ENCODE measurements around the gene CBFA2T3.
A peak's percentile ranks its signal among the peaks of the same experiment; 100 is the strongest.
"Not testable (repeated sequence)": the region's sequence is repeated elsewhere in the genome, so short reads cannot be mapped to it uniquely, and the experiment has no call there.

CBFA2T3 gene

DNA sequence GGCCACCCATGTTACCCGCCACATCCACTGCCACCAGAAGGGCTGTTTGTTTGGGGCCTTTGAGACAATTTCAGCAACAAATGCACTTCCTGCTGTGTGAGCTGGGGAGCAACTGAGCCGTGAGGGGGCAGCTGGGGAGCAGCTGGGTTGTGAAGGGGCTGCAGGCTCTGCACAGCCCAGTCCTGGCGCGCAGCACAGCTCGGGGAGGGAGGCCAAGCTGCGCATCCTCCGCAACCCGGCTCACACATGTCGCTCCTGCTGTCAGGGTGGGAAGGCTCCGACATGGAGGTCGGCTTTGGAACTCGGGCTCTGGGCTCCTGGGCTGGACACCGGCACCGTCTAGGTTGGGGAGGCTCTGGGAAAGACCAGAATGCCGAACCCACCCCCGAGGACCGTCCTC is 53.6 kb downstream of the CBFA2T3 start:
- DNase-seq (ENCODE audit: low read depth): no peak
- H3K4me3 ChIP-seq (ENCODE audit: low read depth, low read length): no peak overlapping the region
- TF ChIP-seq, protein P1, sequence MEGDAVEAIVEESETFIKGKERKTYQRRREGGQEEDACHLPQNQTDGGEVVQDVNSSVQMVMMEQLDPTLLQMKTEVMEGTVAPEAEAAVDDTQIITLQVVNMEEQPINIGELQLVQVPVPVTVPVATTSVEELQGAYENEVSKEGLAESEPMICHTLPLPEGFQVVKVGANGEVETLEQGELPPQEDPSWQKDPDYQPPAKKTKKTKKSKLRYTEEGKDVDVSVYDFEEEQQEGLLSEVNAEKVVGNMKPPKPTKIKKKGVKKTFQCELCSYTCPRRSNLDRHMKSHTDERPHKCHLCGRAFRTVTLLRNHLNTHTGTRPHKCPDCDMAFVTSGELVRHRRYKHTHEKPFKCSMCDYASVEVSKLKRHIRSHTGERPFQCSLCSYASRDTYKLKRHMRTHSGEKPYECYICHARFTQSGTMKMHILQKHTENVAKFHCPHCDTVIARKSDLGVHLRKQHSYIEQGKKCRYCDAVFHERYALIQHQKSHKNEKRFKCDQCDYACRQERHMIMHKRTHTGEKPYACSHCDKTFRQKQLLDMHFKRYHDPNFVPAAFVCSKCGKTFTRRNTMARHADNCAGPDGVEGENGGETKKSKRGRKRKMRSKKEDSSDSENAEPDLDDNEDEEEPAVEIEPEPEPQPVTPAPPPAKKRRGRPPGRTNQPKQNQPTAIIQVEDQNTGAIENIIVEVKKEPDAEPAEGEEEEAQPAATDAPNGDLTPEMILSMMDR (conservative IDR thresholded peaks at IDR 0.05; ENCODE audit: low read depth, low read length): no peak

DNA sequence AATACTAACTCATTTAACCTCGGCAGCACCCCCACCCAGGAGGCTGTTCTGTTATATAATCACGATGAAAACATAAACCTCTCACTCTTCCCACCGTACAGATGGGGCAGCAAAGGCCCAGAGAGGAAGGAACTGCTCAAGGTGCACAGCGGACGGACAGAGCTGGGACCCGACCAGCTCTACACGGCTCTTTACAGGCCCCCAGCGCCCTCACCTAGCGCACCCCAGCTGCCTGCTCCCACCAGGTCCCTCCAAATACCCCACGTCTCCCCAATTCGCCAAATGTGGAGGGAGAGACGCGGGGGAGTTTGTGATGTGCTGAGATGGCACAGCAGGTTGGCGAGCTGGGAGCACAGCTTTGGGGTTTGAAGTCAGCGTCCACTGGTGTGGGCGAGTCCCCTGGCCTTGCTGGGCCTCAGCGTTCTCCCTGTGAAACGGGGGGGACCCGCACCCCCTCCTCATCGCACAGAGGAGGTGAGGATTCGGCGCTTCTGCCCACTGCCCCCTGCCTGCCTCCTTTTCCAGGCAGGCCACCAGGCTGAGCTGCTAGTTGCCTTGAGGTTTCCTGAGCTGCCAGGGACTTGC is 54.1 kb downstream of the CBFA2T3 start:
- TF ChIP-seq, protein P1 (conservative IDR thresholded peaks at IDR 0.05; ENCODE audit: low read depth, low read length): no peak
- no peak overlapping the region for H3K4me3 ChIP-seq (ENCODE audit: low read depth, low read length)
- DNase-seq (ENCODE audit: low read depth): no peak

DNA sequence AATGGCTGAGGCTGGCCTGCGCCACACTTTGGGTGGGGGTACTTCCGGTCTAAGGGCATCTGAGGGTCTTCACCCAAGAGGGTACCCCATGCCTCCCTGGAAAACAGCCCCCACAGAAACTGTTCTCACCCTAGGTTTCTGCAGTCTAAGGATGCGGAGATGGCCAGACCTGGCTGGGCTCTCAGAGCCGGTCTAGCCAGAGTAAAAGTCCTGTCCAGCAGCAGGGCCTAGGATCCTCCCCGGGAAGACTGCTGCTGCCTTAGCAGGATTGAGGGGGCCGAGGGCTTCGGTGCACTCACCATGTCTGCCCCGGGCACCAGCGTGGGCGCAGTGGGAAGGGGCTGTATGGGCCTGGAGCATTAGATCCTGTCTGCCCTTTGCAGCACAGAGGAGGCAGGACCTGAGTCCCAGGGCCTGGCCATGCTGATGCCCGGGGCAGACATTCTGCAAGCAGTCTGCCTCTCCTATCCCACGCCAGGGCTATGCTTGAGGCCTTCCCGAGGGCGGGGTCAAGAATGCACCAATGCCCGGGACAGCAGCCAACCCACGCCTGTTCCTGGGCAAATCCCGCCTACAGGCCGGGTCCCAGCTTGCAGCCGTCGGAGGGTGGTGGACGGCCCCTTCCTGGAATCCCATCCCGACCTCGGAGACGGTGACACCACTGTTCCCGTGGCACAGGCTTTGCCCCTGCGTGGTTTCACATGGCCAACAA is 54.7 kb downstream of the CBFA2T3 start:
- no peak overlapping the region for H3K4me3 ChIP-seq (ENCODE audit: low read depth, low read length)
- peak; percentile 68 for DNase-seq (ENCODE audit: low read depth)
- TF ChIP-seq, protein P1 (conservative IDR thresholded peaks at IDR 0.05; ENCODE audit: low read depth, low read length): no peak

DNA sequence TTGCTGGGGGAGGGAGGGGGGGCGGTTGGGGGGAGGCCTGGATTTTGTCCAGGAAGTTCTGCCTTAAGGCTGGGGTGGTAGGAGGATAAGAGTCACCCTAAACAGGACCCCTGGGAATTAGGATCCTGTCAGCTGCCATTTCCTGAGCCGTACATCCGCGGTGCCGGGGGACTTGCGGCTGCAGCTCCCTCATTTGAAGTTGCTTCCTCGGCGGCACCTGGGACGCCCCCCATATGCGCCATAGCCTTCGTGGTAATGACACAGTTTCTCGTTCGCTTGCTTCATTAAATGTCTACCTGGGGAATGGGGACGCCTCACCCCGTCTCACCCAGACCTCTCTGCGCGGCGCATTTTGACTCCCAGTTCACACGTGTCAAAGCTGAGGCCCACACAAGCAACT is 55.4 kb downstream of the CBFA2T3 start:
- TF ChIP-seq, protein P1 (conservative IDR thresholded peaks at IDR 0.05; ENCODE audit: low read depth, low read length): no peak
- DNase-seq (ENCODE audit: low read depth): no peak
- no peak overlapping the region for H3K4me3 ChIP-seq (ENCODE audit: low read depth, low read length)

DNA sequence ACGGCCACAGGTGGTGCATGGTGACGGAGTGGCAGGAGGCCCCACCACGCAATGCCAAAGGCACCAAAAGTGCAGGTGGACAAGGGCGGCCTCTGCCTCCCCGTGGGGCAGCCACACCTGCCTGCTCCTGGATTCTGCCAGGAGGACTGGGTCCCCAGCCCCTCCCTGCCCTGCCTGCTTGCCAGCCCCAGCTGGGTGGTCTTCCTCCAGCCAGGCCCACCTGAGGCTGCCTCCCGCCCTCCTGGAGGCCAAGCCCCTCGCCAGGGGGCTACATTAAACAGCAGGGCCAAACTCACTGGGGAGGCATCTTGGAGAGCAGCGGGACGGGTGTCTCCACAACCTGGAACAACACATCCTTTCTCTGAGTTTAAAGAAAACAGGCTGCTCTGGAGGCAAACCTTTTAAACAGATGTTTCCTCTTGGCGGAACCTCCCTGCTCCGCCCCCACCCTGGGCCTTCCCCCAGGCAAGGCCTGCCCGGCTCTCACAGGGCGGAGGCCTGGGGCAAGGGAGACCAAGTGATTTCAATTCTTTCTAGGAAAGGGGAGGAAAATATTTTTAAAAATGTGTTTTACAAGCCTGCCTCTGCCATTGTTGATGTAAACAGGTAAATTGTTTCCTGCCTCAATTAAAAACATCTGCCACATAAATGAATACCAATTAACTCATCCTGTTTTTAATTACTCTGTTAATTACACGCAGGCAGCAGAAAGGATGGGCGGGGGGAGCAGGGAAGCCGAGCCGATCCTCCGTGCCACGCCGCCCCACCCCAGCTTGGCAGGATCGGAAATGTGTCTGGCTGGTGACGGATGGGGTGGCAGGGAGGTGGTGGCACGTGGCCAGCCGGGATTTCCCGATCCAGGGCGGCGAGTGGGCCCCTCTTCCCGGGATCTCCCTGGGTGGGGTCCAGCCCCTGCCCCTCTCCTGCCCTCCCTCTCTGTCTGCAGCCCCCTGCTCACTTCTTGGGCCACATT is 56.1 kb downstream of the CBFA2T3 start:
- peak; percentile 66 for DNase-seq (ENCODE audit: low read depth)
- H3K4me3 ChIP-seq (ENCODE audit: low read depth, low read length): no peak overlapping the region
- TF ChIP-seq, protein P1 (conservative IDR thresholded peaks at IDR 0.05; ENCODE audit: low read depth, low read length): no peak

DNA sequence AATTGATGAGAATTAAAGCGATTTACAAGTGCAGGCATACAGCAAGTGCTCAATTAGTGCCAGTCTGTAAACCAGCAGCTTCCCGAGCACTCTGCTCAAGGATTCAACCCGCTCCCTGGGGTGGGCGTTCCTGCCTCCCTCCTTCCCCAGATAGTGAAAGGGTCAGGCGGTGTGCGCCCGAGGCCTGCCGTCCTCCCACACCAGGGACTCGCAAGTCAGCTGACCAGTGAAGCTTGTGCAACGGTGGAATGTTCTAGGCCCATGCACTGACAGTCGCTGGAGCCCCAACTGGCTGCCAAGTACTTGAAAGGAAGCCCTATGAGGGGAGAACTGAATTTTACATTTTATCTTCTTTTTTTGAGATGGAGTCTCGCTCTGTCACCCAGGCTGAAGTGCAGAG is 57.1 kb downstream of the CBFA2T3 start:
- TF ChIP-seq, protein P1 (conservative IDR thresholded peaks at IDR 0.05; ENCODE audit: low read depth, low read length): no peak
- DNase-seq (ENCODE audit: low read depth): no peak
- no peak overlapping the region for H3K4me3 ChIP-seq (ENCODE audit: low read depth, low read length)

DNA sequence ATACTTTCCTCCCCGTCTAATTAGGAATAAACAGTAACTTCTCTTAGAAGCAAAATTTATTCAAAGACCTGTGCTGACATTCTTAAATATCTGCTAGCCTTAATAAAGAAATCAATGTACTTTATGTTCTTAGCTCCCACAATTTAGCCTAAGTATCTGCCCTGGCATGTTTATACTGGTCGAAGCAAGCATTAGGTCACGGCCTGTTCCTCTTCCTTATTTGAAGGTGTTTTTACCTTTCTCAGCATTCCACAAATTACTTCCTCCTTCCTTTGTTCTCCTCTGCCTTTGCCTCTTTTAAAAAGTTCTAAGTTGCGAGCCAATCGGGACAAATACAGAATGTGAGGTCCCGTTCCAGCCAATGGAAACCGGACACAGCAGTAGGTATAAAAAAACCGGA is 58.1 kb downstream of the CBFA2T3 start:
- not testable (repeated sequence) for H3K4me3 ChIP-seq (ENCODE audit: low read depth, low read length); DNase-seq (ENCODE audit: low read depth)
